Uterus (tissue), 2 donors: Measurements from ENCODE around the gene AACS.

Source experiments
- POLR2A ChIP-seq, 2 donors: fragments of 450-650 bp; IDR thresholded peaks; one replicate each; pipeline ENCODE4 v1.6.1; 2016; ENCODE audit warnings: antibody characterized with exemption in 2 of 2, mild to moderate bottlenecking in 1 of 2, moderate library complexity in 1 of 2
- TF ChIP-seq, protein P1 (sequence below), 4 experiments: fragments of 200-600 bp in 2 of 4; fragments of 450-650 bp in 2 of 4; sonication (generic) in 2 of 4; IDR thresholded peaks; one replicate each; pipeline ENCODE4 v1.5.1; 2016 to 2019; ENCODE audit warnings: antibody characterized with exemption in 4 of 4, mild to moderate bottlenecking in 2 of 4, moderate library complexity in 1 of 4

DNA sequence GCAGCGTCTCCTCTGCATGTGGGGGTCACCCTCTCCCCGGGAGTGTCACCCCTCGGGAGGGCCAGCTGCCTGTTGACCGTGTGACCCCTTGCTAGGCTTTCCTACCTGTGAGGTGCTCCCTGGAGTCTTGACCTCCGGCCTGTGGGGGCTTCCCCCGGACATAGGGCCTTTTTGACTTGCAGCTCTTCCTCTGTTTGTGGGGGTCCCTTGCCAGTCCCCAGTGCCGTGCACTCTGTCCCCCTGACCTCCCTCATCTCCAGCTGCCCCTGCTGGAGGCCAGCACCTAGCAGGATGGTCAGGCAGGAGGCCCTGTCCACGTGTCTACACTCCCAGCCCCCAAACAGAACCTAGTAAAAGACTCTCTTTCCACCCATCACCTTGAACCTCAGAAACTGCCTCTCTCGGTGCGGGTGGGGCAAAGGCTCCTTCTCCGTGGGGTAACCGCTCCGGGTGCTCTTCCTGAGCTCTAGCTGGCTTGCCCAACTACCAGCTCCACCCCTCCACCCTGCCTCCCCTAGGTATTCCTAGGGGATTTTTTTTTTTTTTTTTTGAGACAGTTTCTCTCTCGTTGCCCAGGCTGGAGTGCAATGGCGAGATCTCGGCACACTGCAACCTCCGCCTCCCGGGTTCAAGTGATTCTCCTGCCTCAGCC is 810 bp downstream of the AACS start:
- no peak for TF ChIP-seq POLR2A (IDR thresholded peaks at IDR 0.05)
- TF ChIP-seq, protein P1, sequence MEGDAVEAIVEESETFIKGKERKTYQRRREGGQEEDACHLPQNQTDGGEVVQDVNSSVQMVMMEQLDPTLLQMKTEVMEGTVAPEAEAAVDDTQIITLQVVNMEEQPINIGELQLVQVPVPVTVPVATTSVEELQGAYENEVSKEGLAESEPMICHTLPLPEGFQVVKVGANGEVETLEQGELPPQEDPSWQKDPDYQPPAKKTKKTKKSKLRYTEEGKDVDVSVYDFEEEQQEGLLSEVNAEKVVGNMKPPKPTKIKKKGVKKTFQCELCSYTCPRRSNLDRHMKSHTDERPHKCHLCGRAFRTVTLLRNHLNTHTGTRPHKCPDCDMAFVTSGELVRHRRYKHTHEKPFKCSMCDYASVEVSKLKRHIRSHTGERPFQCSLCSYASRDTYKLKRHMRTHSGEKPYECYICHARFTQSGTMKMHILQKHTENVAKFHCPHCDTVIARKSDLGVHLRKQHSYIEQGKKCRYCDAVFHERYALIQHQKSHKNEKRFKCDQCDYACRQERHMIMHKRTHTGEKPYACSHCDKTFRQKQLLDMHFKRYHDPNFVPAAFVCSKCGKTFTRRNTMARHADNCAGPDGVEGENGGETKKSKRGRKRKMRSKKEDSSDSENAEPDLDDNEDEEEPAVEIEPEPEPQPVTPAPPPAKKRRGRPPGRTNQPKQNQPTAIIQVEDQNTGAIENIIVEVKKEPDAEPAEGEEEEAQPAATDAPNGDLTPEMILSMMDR (IDR thresholded peaks at IDR 0.05): no peak
